K562 (cell line): ENCODE measurements around the gene RAB13. TPM values are rescaled to one million over a fixed set of nuclear protein-coding genes. Genes with fewer than 3 reads are reported as not detected.

ENCODE experiments used
- ASH1L ChIP-seq: fragments of 450-650 bp; IDR thresholded peaks from 2 replicates; pipeline ENCODE4 v1.6.1; 2018; ENCODE audit warnings: borderline replicate concordance, mild to moderate bottlenecking, low read depth; ENCODE audit not compliant: partially characterized antibody
- ETS2 ChIP-seq: IDR thresholded peaks from 2 replicates; pipeline ENCODE4 v1.6.1; 2016; ENCODE audit warnings: borderline replicate concordance, missing genetic modification characterization, mild to moderate bottlenecking, moderate library complexity, missing compliant biosample characterization; ENCODE audit not compliant: poor library complexity, severe bottlenecking
- GTF2F1 ChIP-seq: IDR thresholded peaks from 2 replicates; pipeline ENCODE4 v1.6.1; 2011; ENCODE audit warnings: low read depth, low read length, improper control_type of control experiment
- MAZ ChIP-seq, 2 experiments: fragments of 450-650 bp in 1 of 2; sonication (generic) in 1 of 2; formaldehyde crosslinking; IDR thresholded peaks in 1 of 2; conservative IDR thresholded peaks in 1 of 2; 2 replicates each; pipeline versions ENCODE4 v1.4.0 to v1.5.0; 2020; ENCODE audit warnings: mild to moderate bottlenecking in 1 of 2, missing genetic modification reagents in 1 of 2
- MLLT1 ChIP-seq, 2 experiments: fragments of 450-650 bp; IDR thresholded peaks; 2 replicates each; pipeline ENCODE4 v1.6.1; 2016
- NCOA6 ChIP-seq: fragments of 450-650 bp; IDR thresholded peaks from 2 replicates; pipeline ENCODE4 v1.6.1; 2017; ENCODE audit warnings: mild to moderate bottlenecking
- NFATC3 ChIP-seq: fragments of 450-650 bp; IDR thresholded peaks from 2 replicates; pipeline ENCODE4 v1.6.1; 2017; ENCODE audit warnings: mild to moderate bottlenecking
- NFIC ChIP-seq: fragments of 450-650 bp; IDR thresholded peaks from 2 replicates; pipeline ENCODE4 v1.6.1; 2017; ENCODE audit warnings: mild to moderate bottlenecking, inconsistent platforms
- ZBTB8A ChIP-seq: fragments of 450-650 bp; IDR thresholded peaks from 2 replicates; pipeline ENCODE4 v1.6.1; 2018; ENCODE audit warnings: mild to moderate bottlenecking, moderate library complexity; ENCODE audit not compliant: partially characterized antibody
- ZC3H11A ChIP-seq: IDR thresholded peaks from 2 replicates; pipeline ENCODE4 v1.6.1; 2012; ENCODE audit warnings: low read depth, low read length, improper control_type of control experiment
- ZNF280B ChIP-seq: fragments of 250-450 bp; sonication (Bioruptor Pico); IDR thresholded peaks from 2 replicates; pipeline ENCODE4 v1.5.1; 2021; ENCODE audit warnings: mild to moderate bottlenecking
- ZNF444 ChIP-seq: fragments of 250-450 bp; sonication (Bioruptor Pico); IDR thresholded peaks from 2 replicates; pipeline ENCODE4 v1.4.0; 2020; ENCODE audit warnings: mild to moderate bottlenecking, moderate library complexity
- ZNF668 ChIP-seq: fragments of 250-450 bp; sonication (Bioruptor Pico); IDR thresholded peaks from 2 replicates; pipeline ENCODE4 v1.8.0; 2022; ENCODE audit warnings: mild to moderate bottlenecking, inconsistent platforms
- ZNF830 ChIP-seq: fragments of 250-450 bp; sonication (Bioruptor Pico); IDR thresholded peaks from 2 replicates; pipeline ENCODE4 v1.5.0; 2021; ENCODE audit warnings: mild to moderate bottlenecking
- polyA plus RNA-seq, 8 experiments: library from polyadenylated mRNA; depleted of rRNA in 4 of 8; stranded (reverse) in 5 of 8; unstranded in 3 of 8; fragments of >200 nt; fragmentation: Nextera tagmentation in 2 of 8; fragmentation: Illumina TruSeq in 1 of 8; extraction: Ambion mirVana in 2 of 8; extraction: Trizol in 1 of 8; gene quantifications; 2 replicates each; pipeline versions ENCODE4 v1.2.1 to v1.2.3, GENCODE V29; 2011 to 2014; ENCODE audit warnings: inconsistent platforms in 1 of 8, missing spikeins in 1 of 8
- total RNA-seq, 7 experiments: library from RNA; depleted of rRNA in 6 of 7; stranded (reverse); fragments of >200 nt in 6 of 7; fragmentation: Illumina TruSeq in 2 of 7; extraction: Trizol in 2 of 7; gene quantifications; 2 replicates each; pipeline versions ENCODE4 v1.2.1 to v1.2.3, GENCODE V29; 2011 to 2021; ENCODE audit warnings: low replicate concordance in 1 of 7
- TF ChIP-seq, protein P1 (sequence below): fragments of 200-800 bp; sonication (Bioruptor generic); IDR thresholded peaks from 2 replicates; pipeline ENCODE4 v1.6.1; 2017; ENCODE audit warnings: missing genetic modification characterization, missing compliant biosample characterization
- TF ChIP-seq, protein P2 (sequence below): fragments of 250-450 bp; sonication (Bioruptor Pico); IDR thresholded peaks from 2 replicates; pipeline ENCODE4 v1.5.0; 2021
- TF ChIP-seq, protein P3 (sequence below): sonication (generic); formaldehyde crosslinking; IDR thresholded peaks from 2 replicates; pipeline ENCODE4 v1.8.1; 2023; ENCODE audit warnings: mild to moderate bottlenecking, missing genetic modification reagents
- TF ChIP-seq, protein P4 (sequence below): sonication (generic); formaldehyde crosslinking; IDR thresholded peaks from 2 replicates; pipeline ENCODE4 v1.4.0; 2020; ENCODE audit warnings: mild to moderate bottlenecking, missing genetic modification reagents

Gene RAB13
- total and polyA plus RNA-seq, 9 of the 15 experiments (the other 6 are each of a cell fraction or from before 2014, with no cell fraction given): 22.3 to 100 (median 39.8) TPM

DNA sequence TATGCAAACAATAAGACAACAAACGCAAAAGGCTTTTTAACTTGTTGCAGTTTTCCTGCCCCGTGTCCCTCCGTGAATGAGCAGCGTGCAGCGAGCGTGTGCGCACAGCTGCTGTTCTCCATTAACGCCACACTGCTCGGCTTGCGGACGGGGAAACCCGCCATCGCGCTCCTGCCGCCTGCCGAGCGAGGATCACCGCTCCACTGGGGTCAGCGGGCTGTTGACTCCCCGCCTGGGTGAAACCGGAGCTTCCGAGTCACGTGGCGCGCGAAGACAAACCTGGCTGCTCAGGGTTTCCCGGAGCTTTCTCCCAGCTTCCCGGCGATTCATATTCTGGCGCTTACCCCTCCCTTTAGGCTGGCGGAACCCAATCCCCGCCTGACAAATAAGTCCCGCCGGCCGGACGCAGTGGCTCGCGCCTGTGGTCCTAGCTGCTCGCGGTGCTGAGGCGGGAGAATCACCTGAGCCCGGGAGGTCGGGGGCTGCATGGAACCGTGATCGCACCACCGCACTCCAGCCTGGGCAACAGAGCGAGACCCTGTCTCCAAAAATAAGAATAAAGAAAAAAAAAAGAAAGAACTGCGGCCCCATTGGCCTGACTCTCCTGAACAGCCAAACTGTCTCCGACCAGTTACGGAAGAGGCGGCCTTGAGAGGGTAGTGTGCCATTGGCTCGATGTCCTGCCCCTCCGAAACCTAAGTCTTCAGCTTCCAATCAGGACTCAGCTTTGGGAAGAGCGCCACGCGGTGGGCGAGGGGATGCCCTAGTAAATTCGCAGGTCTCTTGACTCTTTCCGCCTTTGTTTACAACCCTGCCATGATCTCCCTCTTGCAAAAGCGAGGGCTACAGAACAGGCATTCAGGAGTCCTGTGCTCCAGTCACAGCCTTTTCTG lies 18.8 kb downstream of the RAB13 start, which contains the start of gene CREB3L4 (continued):
- no peak for TF ChIP-seq ZNF830 (CRISPR knock-in tag)
- TF ChIP-seq ZNF668 (CRISPR knock-in tag): no peak
- peak; percentile 81 to 91; a peak in 3 of 4 replicates for TF ChIP-seq MLLT1 (IDR thresholded peaks at IDR 0.05)
- TF ChIP-seq ZBTB8A: no peak
- no peak for TF ChIP-seq ZC3H11A
- peak; percentile 27 for TF ChIP-seq NFIC
- TF ChIP-seq, protein P1, sequence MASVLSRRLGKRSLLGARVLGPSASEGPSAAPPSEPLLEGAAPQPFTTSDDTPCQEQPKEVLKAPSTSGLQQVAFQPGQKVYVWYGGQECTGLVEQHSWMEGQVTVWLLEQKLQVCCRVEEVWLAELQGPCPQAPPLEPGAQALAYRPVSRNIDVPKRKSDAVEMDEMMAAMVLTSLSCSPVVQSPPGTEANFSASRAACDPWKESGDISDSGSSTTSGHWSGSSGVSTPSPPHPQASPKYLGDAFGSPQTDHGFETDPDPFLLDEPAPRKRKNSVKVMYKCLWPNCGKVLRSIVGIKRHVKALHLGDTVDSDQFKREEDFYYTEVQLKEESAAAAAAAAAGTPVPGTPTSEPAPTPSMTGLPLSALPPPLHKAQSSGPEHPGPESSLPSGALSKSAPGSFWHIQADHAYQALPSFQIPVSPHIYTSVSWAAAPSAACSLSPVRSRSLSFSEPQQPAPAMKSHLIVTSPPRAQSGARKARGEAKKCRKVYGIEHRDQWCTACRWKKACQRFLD: peak; percentile 59; the same call in 1 of the 2 replicates
- TF ChIP-seq ZNF280B (CRISPR knock-in tag): no peak
- TF ChIP-seq ZNF444 (CRISPR knock-in tag): no peak
- TF ChIP-seq MAZ (CRISPR knock-in tag; conservative IDR thresholded peaks at IDR 0.05 in 1 of 2, IDR thresholded peaks at IDR 0.05 in 1 of 2): peak; percentile 71 to 83
- TF ChIP-seq GTF2F1: peak; percentile 58; the same call in 1 of the 2 replicates
- TF ChIP-seq ETS2 (tag): peak; percentile 19
- peak; percentile 96 for TF ChIP-seq ASH1L
- no peak for TF ChIP-seq NCOA6
- TF ChIP-seq, protein P2, sequence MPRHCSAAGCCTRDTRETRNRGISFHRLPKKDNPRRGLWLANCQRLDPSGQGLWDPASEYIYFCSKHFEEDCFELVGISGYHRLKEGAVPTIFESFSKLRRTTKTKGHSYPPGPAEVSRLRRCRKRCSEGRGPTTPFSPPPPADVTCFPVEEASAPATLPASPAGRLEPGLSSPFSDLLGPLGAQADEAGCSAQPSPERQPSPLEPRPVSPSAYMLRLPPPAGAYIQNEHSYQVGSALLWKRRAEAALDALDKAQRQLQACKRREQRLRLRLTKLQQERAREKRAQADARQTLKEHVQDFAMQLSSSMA (CRISPR knock-in tag): no peak
- TF ChIP-seq, protein P3, sequence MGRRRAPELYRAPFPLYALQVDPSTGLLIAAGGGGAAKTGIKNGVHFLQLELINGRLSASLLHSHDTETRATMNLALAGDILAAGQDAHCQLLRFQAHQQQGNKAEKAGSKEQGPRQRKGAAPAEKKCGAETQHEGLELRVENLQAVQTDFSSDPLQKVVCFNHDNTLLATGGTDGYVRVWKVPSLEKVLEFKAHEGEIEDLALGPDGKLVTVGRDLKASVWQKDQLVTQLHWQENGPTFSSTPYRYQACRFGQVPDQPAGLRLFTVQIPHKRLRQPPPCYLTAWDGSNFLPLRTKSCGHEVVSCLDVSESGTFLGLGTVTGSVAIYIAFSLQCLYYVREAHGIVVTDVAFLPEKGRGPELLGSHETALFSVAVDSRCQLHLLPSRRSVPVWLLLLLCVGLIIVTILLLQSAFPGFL (CRISPR knock-in tag): no peak
- TF ChIP-seq, protein P4, sequence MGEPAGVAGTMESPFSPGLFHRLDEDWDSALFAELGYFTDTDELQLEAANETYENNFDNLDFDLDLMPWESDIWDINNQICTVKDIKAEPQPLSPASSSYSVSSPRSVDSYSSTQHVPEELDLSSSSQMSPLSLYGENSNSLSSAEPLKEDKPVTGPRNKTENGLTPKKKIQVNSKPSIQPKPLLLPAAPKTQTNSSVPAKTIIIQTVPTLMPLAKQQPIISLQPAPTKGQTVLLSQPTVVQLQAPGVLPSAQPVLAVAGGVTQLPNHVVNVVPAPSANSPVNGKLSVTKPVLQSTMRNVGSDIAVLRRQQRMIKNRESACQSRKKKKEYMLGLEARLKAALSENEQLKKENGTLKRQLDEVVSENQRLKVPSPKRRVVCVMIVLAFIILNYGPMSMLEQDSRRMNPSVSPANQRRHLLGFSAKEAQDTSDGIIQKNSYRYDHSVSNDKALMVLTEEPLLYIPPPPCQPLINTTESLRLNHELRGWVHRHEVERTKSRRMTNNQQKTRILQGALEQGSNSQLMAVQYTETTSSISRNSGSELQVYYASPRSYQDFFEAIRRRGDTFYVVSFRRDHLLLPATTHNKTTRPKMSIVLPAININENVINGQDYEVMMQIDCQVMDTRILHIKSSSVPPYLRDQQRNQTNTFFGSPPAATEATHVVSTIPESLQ (CRISPR knock-in tag): peak; percentile 95; the same call in 1 of the 2 replicates
- 0 out of 2 replicates have a peak, but pooled peaks have one; percentile 4 for TF ChIP-seq NFATC3
